OCI-LY1 (cell line): ENCODE measurements around the gene C11orf91.

Source experiments
- H2AFZ ChIP-seq: fragments of 200-600 bp; sonication (generic), shearing (Covaris generic); 2 replicates; pipeline ENCODE4 v1.6.0; 2014; ENCODE audit warnings: antibody characterized with exemption, mild to moderate bottlenecking, low read length
- H3F3A ChIP-seq: fragments of 200-600 bp; sonication (generic), shearing (Covaris generic); 2 replicates; pipeline ENCODE4 v1.6.0; 2014; ENCODE audit warnings: mild to moderate bottlenecking, antibody characterized with exemption, low read length, moderate library complexity; ENCODE audit not compliant: insufficient read depth
- H3K27ac ChIP-seq: fragments of 200-600 bp; sonication (generic); 2 replicates; pipeline ENCODE4 v1.5.1; 2014; ENCODE audit warnings: low read length, mixed run types, mild to moderate bottlenecking, low read depth; ENCODE audit not compliant: poor library complexity, severe bottlenecking
- H3K27me3 ChIP-seq: fragments of 200-600 bp; sonication (generic); 2 replicates; pipeline ENCODE4 v1.6.0; 2014; ENCODE audit warnings: antibody characterized with exemption, mild to moderate bottlenecking, low read length, moderate library complexity; ENCODE audit not compliant: insufficient read depth
- H3K36me3 ChIP-seq: fragments of 200-600 bp; sonication (generic); 2 replicates; pipeline ENCODE4 v1.6.1; 2014; ENCODE audit warnings: mild to moderate bottlenecking, antibody characterized with exemption, low read length, moderate library complexity, mixed read lengths; ENCODE audit not compliant: insufficient read depth
- H3K4me1 ChIP-seq: fragments of 200-600 bp; sonication (generic); 2 replicates; pipeline ENCODE4 v1.5.1; 2014; ENCODE audit warnings: mild to moderate bottlenecking, low read length, moderate library complexity; ENCODE audit not compliant: insufficient read depth, severe bottlenecking
- H3K4me2 ChIP-seq: fragments of 200-600 bp; sonication (generic), shearing (Covaris generic); 2 replicates; pipeline ENCODE4 v1.6.1; 2014; ENCODE audit warnings: low read length
- H3K4me3 ChIP-seq: fragments of 200-600 bp; sonication (generic); 2 replicates; pipeline ENCODE4 v1.5.1; 2014; ENCODE audit warnings: low read length, low read depth, mild to moderate bottlenecking, mixed read lengths; ENCODE audit not compliant: poor library complexity, severe bottlenecking
- H3K79me2 ChIP-seq: fragments of 200-600 bp; shearing (Covaris generic); 2 replicates; pipeline ENCODE4 v1.6.1; 2016; ENCODE audit warnings: mixed run types, low read length, mixed read lengths; ENCODE audit not compliant: insufficient read depth
- H3K9ac ChIP-seq: fragments of 200-600 bp; sonication (generic), shearing (Covaris generic); 2 replicates; pipeline ENCODE4 v1.6.1; 2014; ENCODE audit warnings: mild to moderate bottlenecking, low read length, mixed read lengths
- H3K9me2 ChIP-seq: fragments of 200-600 bp; sonication (generic), shearing (Covaris generic); 2 replicates; pipeline ENCODE4 v1.6.1; 2014; ENCODE audit warnings: low read depth, mild to moderate bottlenecking, low read length, mixed read lengths
- H3K9me3 ChIP-seq: fragments of 200-600 bp; shearing (Covaris generic); 2 replicates; pipeline ENCODE4 v1.6.1; 2014; ENCODE audit warnings: low read length, mixed read lengths
- H4K20me1 ChIP-seq: fragments of 200-600 bp; sonication (generic), shearing (Covaris generic); 2 replicates; pipeline ENCODE4 v1.6.0; 2016; ENCODE audit warnings: mild to moderate bottlenecking, low read length; ENCODE audit not compliant: insufficient read depth
- EZH2 ChIP-seq: fragments of 200-600 bp; sonication (generic), shearing (Covaris generic); IDR thresholded peaks from 2 replicates; pipeline ENCODE4 v1.8.0; 2017; ENCODE audit warnings: borderline replicate concordance, mixed run types, mild to moderate bottlenecking, antibody characterized with exemption, low read length, moderate library complexity, mixed read lengths
- TF ChIP-seq, protein P1 (sequence below): fragments of 200-600 bp; sonication (generic), shearing (Covaris generic); IDR thresholded peaks from 2 replicates; pipeline ENCODE4 v1.5.1; 2017; ENCODE audit warnings: mild to moderate bottlenecking, antibody characterized with exemption, low read length, moderate library complexity, mixed read lengths

The C11orf91 gene

DNA sequence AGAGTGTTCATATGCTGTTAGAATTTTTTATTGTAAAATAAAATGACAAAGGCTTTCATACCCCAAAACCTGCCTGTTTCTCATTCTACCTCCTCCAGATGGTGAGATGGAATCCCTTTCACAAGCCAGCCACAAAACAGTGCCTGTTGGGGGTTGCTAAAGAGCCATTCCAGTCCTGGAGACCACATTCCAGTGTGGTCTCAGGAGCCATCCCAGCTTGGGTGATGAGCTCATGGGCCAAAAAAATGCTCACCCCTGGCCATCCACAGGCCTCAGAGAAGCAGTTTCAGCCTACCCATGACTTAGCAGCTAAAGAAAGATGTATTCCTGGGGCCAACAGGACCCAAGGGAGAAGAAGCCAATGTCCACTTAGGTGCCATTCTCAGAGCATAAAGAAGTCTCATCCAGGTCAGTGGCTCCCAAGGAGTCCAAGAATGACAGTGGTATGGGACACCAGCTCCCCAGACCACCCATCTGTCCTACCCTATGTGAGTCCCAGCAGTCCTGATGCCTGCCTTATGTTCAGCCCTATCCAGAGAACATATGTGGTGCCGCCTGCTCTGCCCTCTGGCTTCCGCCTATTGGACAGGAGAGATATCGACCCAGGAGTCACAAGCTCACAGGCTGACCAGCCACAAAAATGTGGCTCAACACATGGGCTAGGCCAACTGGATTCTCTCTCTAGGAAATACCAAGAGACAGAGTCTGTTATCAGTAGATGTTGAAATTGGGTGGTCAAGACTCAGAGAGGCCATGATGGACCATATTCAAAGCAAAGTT, 26.4 kb downstream of the C11orf91 start:
- Histone ChIP-seq H2AFZ (no peak overlapping the region), H3K4me1 (no peaks in the 10 kb centered on the region), H3K79me2 (no peaks in the 10 kb centered on the region), H3F3A (no peaks in the 10 kb centered on the region), H3K27me3 (peaks cover 3% of the 10 kb centered on the region; the same call in 1 of the 2 replicates), H3K36me3 (no peaks in the 10 kb centered on the region), H3K9me3 (no peaks in the 10 kb centered on the region), H3K4me3 (no peak overlapping the region), H4K20me1 (no peaks in the 10 kb centered on the region), H3K9me2 (no peaks in the 10 kb centered on the region), H3K9ac (no peak overlapping the region), H3K27ac (no peak overlapping the region), H3K4me2 (no peak overlapping the region)
- TF ChIP-seq, protein P1, sequence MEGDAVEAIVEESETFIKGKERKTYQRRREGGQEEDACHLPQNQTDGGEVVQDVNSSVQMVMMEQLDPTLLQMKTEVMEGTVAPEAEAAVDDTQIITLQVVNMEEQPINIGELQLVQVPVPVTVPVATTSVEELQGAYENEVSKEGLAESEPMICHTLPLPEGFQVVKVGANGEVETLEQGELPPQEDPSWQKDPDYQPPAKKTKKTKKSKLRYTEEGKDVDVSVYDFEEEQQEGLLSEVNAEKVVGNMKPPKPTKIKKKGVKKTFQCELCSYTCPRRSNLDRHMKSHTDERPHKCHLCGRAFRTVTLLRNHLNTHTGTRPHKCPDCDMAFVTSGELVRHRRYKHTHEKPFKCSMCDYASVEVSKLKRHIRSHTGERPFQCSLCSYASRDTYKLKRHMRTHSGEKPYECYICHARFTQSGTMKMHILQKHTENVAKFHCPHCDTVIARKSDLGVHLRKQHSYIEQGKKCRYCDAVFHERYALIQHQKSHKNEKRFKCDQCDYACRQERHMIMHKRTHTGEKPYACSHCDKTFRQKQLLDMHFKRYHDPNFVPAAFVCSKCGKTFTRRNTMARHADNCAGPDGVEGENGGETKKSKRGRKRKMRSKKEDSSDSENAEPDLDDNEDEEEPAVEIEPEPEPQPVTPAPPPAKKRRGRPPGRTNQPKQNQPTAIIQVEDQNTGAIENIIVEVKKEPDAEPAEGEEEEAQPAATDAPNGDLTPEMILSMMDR = no peak
- TF ChIP-seq EZH2 = no peak

DNA sequence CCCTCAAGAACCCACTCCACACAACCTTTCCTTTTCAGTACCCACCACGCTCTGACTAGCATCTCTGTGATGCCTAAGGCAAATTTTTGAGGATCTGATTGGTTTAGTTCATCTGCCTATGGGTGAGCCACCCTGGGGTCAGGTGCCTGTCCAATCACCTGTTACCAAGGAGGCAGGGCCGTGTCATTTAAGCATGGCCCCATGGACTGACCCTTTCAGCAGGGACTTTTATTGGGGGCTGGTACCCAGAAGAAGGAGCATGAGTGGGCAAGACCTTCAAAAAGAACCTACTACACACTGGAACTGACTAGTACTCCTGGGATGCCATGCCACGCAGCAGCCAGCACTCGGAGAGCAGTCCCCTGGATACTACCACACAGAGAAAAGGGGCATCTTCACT, 28.4 kb downstream of the C11orf91 start:
- no peak overlapping the region for H3K9ac ChIP-seq
- H3K9me2 ChIP-seq = no peaks in the 10 kb centered on the region
- no peak overlapping the region for H3K4me2 ChIP-seq
- no peaks in the 10 kb centered on the region for H4K20me1 ChIP-seq
- no peaks in the 10 kb centered on the region for H3K79me2 ChIP-seq
- H3K4me3 ChIP-seq = no peak overlapping the region
- no peaks in the 10 kb centered on the region for H3K36me3 ChIP-seq
- no peaks in the 10 kb centered on the region for H3K9me3 ChIP-seq
- H3K27me3 ChIP-seq = peaks cover 3% of the 10 kb centered on the region; the same call in 1 of the 2 replicates
- H3K4me1 ChIP-seq = no peaks in the 10 kb centered on the region
- H3F3A ChIP-seq = no peaks in the 10 kb centered on the region
- TF ChIP-seq, protein P1 = no peak
- no peak for TF ChIP-seq EZH2
- no peak overlapping the region for H3K27ac ChIP-seq
- H2AFZ ChIP-seq = no peak overlapping the region

DNA sequence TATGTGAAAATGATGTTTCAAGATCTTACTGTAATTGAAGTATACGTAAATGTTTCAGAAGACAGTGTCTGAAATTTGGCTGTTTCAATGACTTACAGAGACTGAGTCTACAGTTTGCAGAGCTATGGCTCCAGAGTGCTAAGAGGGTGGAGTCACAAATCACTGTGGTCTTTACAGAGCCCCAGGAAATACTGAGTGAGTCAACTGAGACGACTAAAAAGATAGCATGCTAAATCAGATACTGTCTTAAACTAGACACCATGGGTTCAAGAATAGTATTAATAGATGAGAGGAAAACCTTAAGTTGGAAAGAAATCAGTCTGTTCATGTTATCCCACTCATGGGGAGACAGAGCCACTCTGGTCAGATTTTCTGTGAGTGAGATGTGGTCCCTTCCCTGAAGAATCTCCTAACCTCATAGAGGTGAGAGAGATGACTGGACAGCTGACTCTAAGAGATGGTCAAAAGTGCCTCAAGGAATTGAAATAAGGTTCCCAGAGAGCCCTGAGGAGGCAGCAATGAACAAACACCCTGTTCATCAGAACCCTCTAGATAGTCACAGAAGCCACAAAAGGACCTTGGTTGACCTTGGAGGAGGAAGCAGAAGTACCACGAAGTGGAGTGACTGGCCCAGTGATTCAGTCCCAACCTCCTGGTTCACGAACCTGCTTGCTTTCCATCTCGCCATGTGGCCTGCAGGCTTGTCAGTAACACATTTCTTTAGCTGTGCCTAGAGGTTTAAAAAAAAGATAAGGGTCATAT, 30.2 kb downstream of the C11orf91 start:
- Histone ChIP-seq H3K4me3 (no peak overlapping the region), H3K4me2 (no peak overlapping the region), H3K36me3 (no peaks in the 10 kb centered on the region), H3F3A (no peaks in the 10 kb centered on the region), H2AFZ (no peak overlapping the region), H3K4me1 (no peaks in the 10 kb centered on the region), H3K9me3 (no peaks in the 10 kb centered on the region), H4K20me1 (no peaks in the 10 kb centered on the region), H3K27ac (no peak overlapping the region), H3K9ac (no peak overlapping the region), H3K27me3 (peaks cover 3% of the 10 kb centered on the region; the same call in 1 of the 2 replicates), H3K9me2 (no peaks in the 10 kb centered on the region), H3K79me2 (no peaks in the 10 kb centered on the region)
- TF ChIP-seq EZH2 = no peak
- TF ChIP-seq, protein P1 = no peak
